SU-DHL-6 (cell line): ENCODE results near the gene GUCY1A2.

Source experiments
- CTCF ChIP-seq: fragments of 200-600 bp; sonication (generic); IDR thresholded peaks from one replicate; pipeline ENCODE4 v1.5.1; 2017; ENCODE audit warnings: antibody characterized with exemption, mild to moderate bottlenecking, low read length, moderate library complexity; ENCODE audit not compliant: insufficient read depth, poor library complexity, severe bottlenecking
- EZH2phosphoT487 ChIP-seq: fragments of 200-600 bp; sonication (generic), shearing (Covaris generic); conservative IDR thresholded peaks from 2 replicates; pipeline ENCODE4 v1.6.1; 2018; ENCODE audit warnings: mild to moderate bottlenecking, antibody characterized with exemption, low read length, moderate library complexity, mixed read lengths

GRCh38 chr11:106888386-106888785 lies 129.9 kb downstream of the GUCY1A2 start:
- no peak for TF ChIP-seq CTCF
- TF ChIP-seq EZH2phosphoT487: no peak
